Stimulated activated CD4-positive, alpha-beta T cell treated with anti-CD3 and anti-CD28 coated beads, Interleukin-2, amount 100 ng/mL, for 48 hours (primary cell): ENCODE results near the gene ANO2.

Experiments used
- DNase-seq, 2 donors: peaks; one replicate each; pipeline ENCODE4 v3.0.0-alpha.2; 2020

Gene ANO2

GRCh38 chr12:5771756-5772155 is 173.3 kb downstream of the ANO2 start:
- DNase-seq: no peak

DNA sequence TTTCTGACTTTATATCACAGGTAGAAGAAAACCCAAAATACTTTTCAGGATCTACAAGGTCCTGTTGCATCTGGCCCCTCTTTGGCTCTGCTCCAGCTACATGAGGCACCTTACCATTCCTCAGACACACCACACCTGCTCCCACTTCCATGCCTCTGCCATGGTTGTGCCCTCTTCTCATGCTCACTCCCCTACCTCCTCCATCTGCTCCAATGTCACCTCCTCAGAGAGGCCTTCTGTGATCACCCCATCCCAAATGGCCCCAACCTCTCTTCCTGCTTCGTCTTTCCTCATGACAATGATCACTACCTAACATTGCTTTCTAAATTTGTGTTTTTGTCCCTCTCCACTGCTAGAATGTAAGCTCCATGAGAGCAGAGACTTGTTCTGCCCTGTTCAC is 174.3 kb downstream of the ANO2 start:
- DNase-seq: no peak

DNA sequence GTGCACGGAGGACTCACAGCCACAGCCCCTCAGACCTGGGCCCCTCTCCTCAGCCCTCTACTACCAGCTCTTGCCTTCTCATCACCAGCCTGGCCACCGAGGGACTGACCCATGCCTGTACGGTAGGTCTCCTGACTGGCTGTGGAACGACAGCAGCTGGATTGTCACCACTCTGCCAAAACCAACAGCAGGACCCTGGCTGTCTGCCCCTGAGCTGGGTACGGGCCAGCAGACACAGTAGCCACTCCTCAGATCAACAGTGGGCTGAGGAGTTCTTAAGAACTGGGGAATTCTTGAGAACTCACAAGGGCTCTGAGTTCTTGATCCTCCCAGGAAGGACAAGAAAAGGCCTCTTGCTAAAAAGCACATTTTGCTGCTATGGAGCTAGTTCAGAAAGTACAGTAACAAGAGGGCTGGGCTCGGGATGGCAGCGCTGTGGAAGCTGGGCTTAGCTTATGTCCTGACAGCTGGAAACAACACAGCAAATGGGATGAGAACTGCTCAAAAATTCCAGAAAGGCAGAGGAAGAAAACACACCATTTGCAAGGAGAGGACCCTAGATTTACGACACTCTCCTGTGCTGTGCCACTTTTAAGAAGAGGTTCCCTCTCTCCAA is 176.4 kb downstream of the ANO2 start:
- DNase-seq: no peak

DNA sequence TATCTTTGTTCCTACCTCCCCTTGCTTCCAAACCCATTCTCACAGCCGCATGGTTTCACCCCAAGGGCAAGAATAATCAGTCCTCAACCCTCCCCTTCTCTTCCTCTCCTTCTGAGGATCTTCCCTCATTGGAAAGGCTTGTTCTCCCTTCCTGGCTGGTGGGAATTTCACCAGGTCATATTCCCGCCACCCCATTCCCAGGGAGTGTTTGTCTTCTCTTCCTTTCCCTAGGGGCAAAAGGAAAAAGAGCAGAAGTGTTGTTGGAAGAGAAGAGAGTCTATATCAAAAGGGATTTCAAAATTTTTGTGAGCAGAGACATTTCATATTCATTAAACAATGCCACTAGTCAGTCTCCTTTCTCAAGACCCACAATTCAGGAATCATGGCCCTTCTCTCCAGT is 176.9 kb downstream of the ANO2 start:
- no peak for DNase-seq

- no peak for DNase-seq
Measured at GRCh38 chr12:5758347-5758746, 186.7 kb downstream of the ANO2 start.

DNA sequence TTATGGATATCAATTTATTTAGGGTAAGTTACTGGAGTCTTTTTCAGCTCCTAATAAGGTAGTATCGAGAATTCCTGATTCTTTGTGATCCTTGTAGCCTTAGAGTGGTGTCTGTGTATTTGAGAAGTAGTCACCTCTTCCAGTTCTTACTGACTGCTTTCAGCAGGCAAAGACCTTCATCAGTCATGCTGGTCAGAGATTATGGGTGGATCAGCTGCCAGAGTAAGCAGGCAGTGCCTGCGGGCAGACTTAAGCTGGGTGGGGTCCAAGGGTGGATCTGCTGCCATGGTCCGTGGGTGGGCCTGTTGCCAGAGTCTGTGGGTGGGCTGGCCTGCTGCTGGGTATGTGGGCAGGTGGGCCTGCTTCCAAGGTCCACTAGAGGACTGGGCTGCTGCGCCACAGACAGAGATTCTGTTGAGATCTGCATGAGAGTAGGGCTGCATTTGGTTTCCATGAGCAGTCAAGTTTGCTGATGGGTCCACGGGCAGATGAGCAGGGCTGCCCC is 188.7 kb downstream of the ANO2 start:
- no peak for DNase-seq

- DNase-seq: no peak
Measured at GRCh38 chr12:5748027-5748426, 197.0 kb downstream of the ANO2 start.

GRCh38 chr12:5746917-5747316 is 198.1 kb downstream of the ANO2 start:
- no peak for DNase-seq

GRCh38 chr12:5746036-5746908 is 198.8 kb downstream of the ANO2 start:
- no peak for DNase-seq

GRCh38 chr12:5745251-5745888 is 199.7 kb downstream of the ANO2 start:
- DNase-seq: peak; percentile 42 to 64

DNA sequence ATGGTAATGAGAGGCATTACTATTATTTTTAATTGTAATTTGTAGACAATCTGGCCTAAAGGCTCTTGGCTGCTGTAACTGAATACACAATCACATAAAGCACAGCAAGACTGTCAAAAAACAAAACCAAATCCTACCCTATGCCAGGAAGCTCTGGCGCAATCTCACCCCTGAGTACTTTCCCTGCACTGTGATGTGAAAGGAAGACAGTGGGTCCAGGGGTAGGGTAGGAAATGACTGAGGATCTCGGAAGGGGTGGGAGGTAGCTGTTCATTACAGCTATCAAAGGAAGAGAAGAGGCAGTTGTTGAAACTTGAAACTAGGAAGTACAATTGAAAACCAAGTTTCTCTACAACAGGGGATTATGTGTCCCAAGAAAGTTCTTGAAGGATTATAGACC is 202.8 kb downstream of the ANO2 start:
- DNase-seq: no peak

DNA sequence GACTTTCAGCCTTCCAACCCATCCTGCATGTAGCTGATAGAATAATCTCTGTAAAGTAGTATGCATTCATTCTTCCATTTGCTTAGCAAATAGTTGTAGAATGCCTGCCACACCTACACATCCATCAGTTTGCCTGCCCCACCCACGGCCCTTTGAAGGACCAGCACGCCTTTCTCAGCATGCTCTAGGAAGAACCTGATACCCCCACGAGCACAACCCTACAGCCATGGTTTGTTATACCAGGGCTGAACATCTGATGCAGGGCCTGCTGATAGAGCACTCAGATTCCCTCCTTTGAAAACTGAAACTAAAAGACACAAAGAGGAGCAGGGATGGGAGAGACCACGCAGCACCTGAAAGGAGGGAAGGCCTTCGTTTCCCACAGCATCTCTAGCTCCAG is 205.1 kb downstream of the ANO2 start:
- DNase-seq: no peak

GRCh38 chr12:5737778-5738177 is 207.3 kb downstream of the ANO2 start:
- DNase-seq: no peak

DNA sequence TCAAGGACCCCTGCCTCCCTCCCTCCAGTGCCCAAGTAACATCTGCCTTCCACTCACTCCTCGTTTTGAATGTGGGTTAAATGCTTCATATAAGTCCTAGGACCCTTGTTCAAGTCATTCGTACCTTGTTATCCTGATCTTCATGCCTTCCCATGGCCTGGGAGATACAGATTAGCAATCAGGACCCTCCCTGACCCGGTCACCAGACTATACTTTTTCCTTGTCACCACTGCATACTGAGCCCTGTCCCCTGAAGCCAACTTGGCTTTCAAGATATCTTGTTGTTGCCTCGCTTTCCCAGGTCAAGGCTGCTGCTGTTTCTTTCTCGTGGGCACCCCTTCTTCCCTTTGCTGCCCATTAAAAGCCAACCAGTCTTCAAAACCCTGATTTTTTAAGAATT is 208.5 kb downstream of the ANO2 start:
- DNase-seq: no peak

GRCh38 chr12:5736016-5736415 is 209.0 kb downstream of the ANO2 start:
- DNase-seq: no peak

- DNase-seq: no peak
Measured at GRCh38 chr12:5733916-5734315, 211.1 kb downstream of the ANO2 start.

DNA sequence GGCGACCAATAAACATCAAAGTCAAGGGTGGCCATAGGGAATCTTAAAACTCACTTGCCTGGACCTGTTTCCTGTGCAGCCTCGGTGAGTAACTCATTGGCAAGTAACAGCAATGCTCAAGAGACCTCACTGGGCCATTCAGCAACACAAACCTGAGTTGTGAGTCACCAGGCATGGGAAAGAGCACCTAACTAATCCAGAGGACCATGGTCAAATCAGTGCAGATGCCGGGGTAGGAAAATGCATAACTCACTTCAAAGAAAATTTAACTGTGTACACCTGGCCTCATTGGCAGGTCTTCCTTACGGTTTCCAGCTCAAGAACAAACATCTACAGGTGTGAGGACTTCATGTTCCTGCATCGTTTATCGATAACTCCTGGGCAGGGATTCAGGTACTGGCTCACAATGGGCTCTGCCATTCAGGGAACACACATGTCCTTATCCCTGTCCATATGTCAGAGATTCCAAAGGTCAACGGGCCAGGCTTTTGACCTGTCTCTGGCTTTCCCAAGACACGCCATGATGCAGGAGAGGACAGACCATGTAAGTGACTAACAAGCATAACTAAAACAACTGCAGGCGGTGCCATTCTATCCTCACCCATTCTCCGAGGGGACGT is 211.8 kb downstream of the ANO2 start:
- no peak for DNase-seq

GRCh38 chr12:5730962-5731361 is 214.1 kb downstream of the ANO2 start:
- DNase-seq: no peak

DNA sequence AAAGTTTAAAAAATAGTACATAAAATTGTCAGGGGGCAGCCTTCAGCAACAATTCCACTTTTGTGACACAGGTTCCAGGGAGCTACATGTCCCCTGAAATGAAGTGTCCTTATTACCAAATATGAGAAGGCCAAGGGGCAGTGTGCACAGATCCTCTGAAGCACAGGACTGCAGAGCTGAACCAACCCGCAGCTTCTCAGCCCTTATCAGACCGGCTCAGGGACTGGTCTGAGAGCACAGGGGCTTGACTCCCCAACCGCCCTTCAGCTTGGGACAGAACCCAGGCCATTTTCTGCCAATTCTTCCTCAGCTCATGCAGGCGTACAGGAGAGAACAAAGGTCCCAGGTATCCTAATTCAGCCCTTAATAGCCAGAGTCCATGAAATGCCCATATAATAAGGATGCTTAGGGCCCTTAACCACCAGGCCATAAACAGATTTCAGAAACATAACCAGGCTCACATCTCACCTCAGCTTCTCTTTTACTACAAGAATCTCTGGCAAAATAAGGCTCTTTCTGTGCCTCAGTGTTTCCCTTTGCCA is 221.3 kb downstream of the ANO2 start:
- DNase-seq: no peak

GRCh38 chr12:5723071-5723470 is 222.0 kb downstream of the ANO2 start:
- no peak for DNase-seq

- no peak for DNase-seq
Measured at GRCh38 chr12:5720381-5721005, 224.6 kb downstream of the ANO2 start.

GRCh38 chr12:5718680-5719079 is 226.4 kb downstream of the ANO2 start:
- no peak for DNase-seq

DNA sequence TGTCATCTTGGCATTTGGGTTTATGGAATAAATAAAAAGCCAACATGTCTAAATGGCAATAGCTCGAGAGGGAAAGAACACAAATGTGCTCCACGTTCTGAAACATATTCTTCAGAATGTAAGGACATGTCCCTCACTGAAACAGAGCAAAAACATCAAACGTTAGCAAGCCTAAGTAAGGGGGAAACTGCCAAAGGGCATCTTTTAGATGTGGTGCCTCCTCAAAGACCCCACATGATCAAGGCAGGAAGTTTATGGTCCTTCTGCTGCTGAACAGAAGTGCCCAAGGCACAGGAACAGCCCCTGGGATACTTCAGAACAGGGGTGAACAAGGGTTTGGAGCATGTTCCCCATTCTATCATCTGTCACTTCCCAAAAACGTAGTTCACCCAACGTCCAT is 227.0 kb downstream of the ANO2 start:
- DNase-seq: no peak
